HCT116 (cell line): ENCODE results near the gene CDC6. TPM values are rescaled to one million over a fixed set of nuclear protein-coding genes. Genes with fewer than 3 reads are reported as not detected.

Experiments
- ATAC-seq: fragments of 200-7000 bp; cut with Tn5 transposase; 2 replicates; pipeline ENCODE4 v1.9.1; 2020; ENCODE audit warnings: mild to moderate bottlenecking, moderate library complexity
- BruUV-seq: library from RNA; stranded (reverse); fragments of 400-500 nt; replicated peaks from 2 replicates; lab custom pipeline; 2021; lab: Mats Ljungman, UMichigan
- CTCF ChIA-PET: fragments of 300-600 bp; sonication (Branson Sonifier 250); formaldehyde crosslinking; loops from one replicate; lab custom pipeline; 2021; ENCODE audit warnings: antibody characterized with exemption; lab: Charles Lee
- POLR2A ChIA-PET: fragments of 300-600, 350-600 bp; sonication (Branson Sonifier 250); formaldehyde crosslinking; loops from one replicate; lab custom pipeline; 2021; ENCODE audit warnings: antibody characterized with exemption; lab: Charles Lee
- RAD21 ChIA-PET, 2 experiments: fragments of 300-600 bp; sonication (Branson Sonifier 250); formaldehyde crosslinking; loops; one replicate each; lab custom pipeline; 2023; ENCODE audit warnings: low total read pairs in 2 of 2; ENCODE audit not compliant: uncharacterized antibody in 2 of 2, unreplicated experiment in 2 of 2, low non-redundant PET in 1 of 2; lab: Charles Lee
- DNase-seq: peaks from one replicate; pipeline ENCODE4 v3.0.0-alpha.2; 2010; ENCODE audit warnings: low read depth, low spot score
- H2AFZ ChIP-seq: fragments of 200-600 bp; shearing (Covaris generic), sonication (generic); 2 replicates; pipeline ENCODE4 v1.6.1; 2017; ENCODE audit warnings: low read depth, mixed run types, mixed read lengths, antibody characterized with exemption, low read length; ENCODE audit not compliant: poor library complexity, severe bottlenecking
- H3K27ac ChIP-seq: 2 replicates; pipeline ENCODE4 v1.5.1; 2012; ENCODE audit warnings: low read depth, low read length
- H3K27me3 ChIP-seq: fragments of 200-600 bp; sonication (generic); 2 replicates; pipeline ENCODE4 v1.6.1; 2016; ENCODE audit warnings: mixed run types, low read length, mixed read lengths; ENCODE audit not compliant: insufficient read depth
- H3K36me3 ChIP-seq, 2 experiments: fragments of 200-500 bp in 1 of 2; fragments of 200-600 bp in 1 of 2; sonication (Bioruptor generic) in 1 of 2; sonication (generic) in 1 of 2; 2 replicates each; pipeline versions ENCODE4 v1.5.1 to v1.6.1; 2014 to 2016; ENCODE audit warnings: low read length in 2 of 2, inconsistent platforms in 1 of 2, mixed read lengths in 1 of 2, mixed run types in 1 of 2; ENCODE audit not compliant: insufficient read depth in 2 of 2, control insufficient read depth in 1 of 2
- H3K4me1 ChIP-seq, 2 experiments: fragments of 200-600 bp in 1 of 2; sonication (generic) in 1 of 2; 2 replicates each; pipeline versions ENCODE4 v1.5.1 to v1.6.1; 2012 to 2017; ENCODE audit warnings: low read length in 2 of 2, inconsistent platforms in 1 of 2, mild to moderate bottlenecking in 1 of 2, mixed read lengths in 1 of 2, mixed run types in 1 of 2, moderate library complexity in 1 of 2; ENCODE audit not compliant: insufficient read depth in 2 of 2, control insufficient read depth in 1 of 2
- H3K4me2 ChIP-seq: fragments of 200-600 bp; sonication (generic); 2 replicates; pipeline ENCODE4 v1.6.1; 2017; ENCODE audit warnings: mixed run types, low read length, mixed read lengths
- H3K4me3 ChIP-seq, 2 experiments: fragments of 200-600 bp in 1 of 2; sonication (generic) in 1 of 2; replicated peaks in 1 of 2; 2 replicates each; pipeline ENCODE4 v1.5.1; 2011 to 2016; ENCODE audit warnings: low read length in 2 of 2, control low read depth in 1 of 2, low read depth in 1 of 2, mild to moderate bottlenecking in 1 of 2, mixed read lengths in 1 of 2, mixed run types in 1 of 2
- H3K79me2 ChIP-seq: fragments of 200-600 bp; sonication (generic); 2 replicates; pipeline ENCODE4 v1.6.1; 2017; ENCODE audit warnings: mild to moderate bottlenecking, mixed run types, low read length, moderate library complexity, mixed read lengths; ENCODE audit not compliant: insufficient read depth
- H3K9ac ChIP-seq: fragments of 200-600 bp; sonication (generic); 2 replicates; pipeline ENCODE4 v1.6.1; 2016; ENCODE audit warnings: low read length, mixed read lengths
- H3K9me2 ChIP-seq: fragments of 200-600 bp; sonication (generic), shearing (Covaris generic); 2 replicates; pipeline ENCODE4 v1.6.1; 2017; ENCODE audit warnings: mixed run types, mild to moderate bottlenecking, moderate library complexity; ENCODE audit not compliant: insufficient read depth
- H3K9me3 ChIP-seq, 2 experiments: fragments of 200-500 bp in 1 of 2; fragments of 200-600 bp in 1 of 2; sonication (Bioruptor generic) in 1 of 2; sonication (generic) in 1 of 2; 2 replicates each; pipeline ENCODE4 v1.6.1; 2014 to 2017; ENCODE audit warnings: low read length in 2 of 2, mixed read lengths in 2 of 2, inconsistent platforms in 1 of 2, low read depth in 1 of 2, mild to moderate bottlenecking in 1 of 2, mixed run types in 1 of 2, moderate library complexity in 1 of 2; ENCODE audit not compliant: control insufficient read depth in 1 of 2, insufficient read depth in 1 of 2
- H4K20me1 ChIP-seq: fragments of 200-600 bp; sonication (generic), shearing (Covaris generic); 2 replicates; pipeline ENCODE4 v1.6.1; 2017; ENCODE audit warnings: mixed run types, mild to moderate bottlenecking, moderate library complexity; ENCODE audit not compliant: insufficient read depth
- ATF3 ChIP-seq: IDR thresholded peaks from 2 replicates; pipeline ENCODE4 v1.6.1; 2012
- CEBPB ChIP-seq: IDR thresholded peaks from 2 replicates; pipeline ENCODE4 v1.6.1; 2012; ENCODE audit warnings: low read depth
- CTCF ChIP-seq, 3 experiments: fragments of 200-600 bp in 1 of 3; sonication (generic) in 1 of 3; IDR thresholded peaks in 2 of 3; conservative IDR thresholded peaks in 1 of 3; 2 replicates each; pipeline ENCODE4 v1.5.1; 2012 to 2017; ENCODE audit warnings: low read depth in 2 of 3, low read length in 2 of 3, antibody characterized with exemption in 1 of 3, borderline replicate concordance in 1 of 3, control low read depth in 1 of 3, mild to moderate bottlenecking in 1 of 3, mixed read lengths in 1 of 3, mixed run types in 1 of 3, moderate library complexity in 1 of 3; ENCODE audit not compliant: insufficient read depth in 1 of 3
- EGR1 ChIP-seq: IDR thresholded peaks from 2 replicates; pipeline ENCODE4 v1.6.1; 2012; ENCODE audit warnings: low read depth
- EZH2 ChIP-seq: fragments of 200-600 bp; sonication (generic); IDR thresholded peaks from 2 replicates; pipeline ENCODE4 v1.6.1; 2017; ENCODE audit warnings: antibody characterized with exemption, mixed run types
- EZH2phosphoT487 ChIP-seq: fragments of 200-600 bp; IDR thresholded peaks from 2 replicates; pipeline ENCODE4 v1.6.1; 2018; ENCODE audit warnings: antibody characterized with exemption, borderline replicate concordance
- MAX ChIP-seq: IDR thresholded peaks from 2 replicates; pipeline ENCODE4 v1.6.1; 2012
- POLR2A ChIP-seq: IDR thresholded peaks from 2 replicates; pipeline ENCODE4 v1.7.0; 2011; ENCODE audit warnings: borderline replicate concordance; ENCODE audit not compliant: insufficient read depth, insufficient read length; ENCODE audit errors: extremely low read depth
- RAD21 ChIP-seq: IDR thresholded peaks from 2 replicates; pipeline ENCODE4 v1.6.1; 2012; ENCODE audit warnings: low read depth, mild to moderate bottlenecking
- REST ChIP-seq: IDR thresholded peaks from 2 replicates; pipeline ENCODE4 v1.6.1; 2012; ENCODE audit warnings: low read depth
- SP1 ChIP-seq: IDR thresholded peaks from 2 replicates; pipeline ENCODE4 v1.6.1; 2012; ENCODE audit warnings: low read depth
- SRF ChIP-seq: IDR thresholded peaks from 2 replicates; pipeline ENCODE4 v1.6.1; 2012; ENCODE audit warnings: low read depth
- TCF7L2 ChIP-seq: IDR thresholded peaks from 2 replicates; pipeline ENCODE4 v1.7.0; 2011; ENCODE audit warnings: borderline replicate concordance, inconsistent platforms; ENCODE audit not compliant: insufficient read depth, insufficient read length; ENCODE audit errors: extremely low read depth
- YY1 ChIP-seq: IDR thresholded peaks from 2 replicates; pipeline ENCODE4 v1.6.1; 2011; ENCODE audit warnings: low read length, low read depth, moderate library complexity, mild to moderate bottlenecking; ENCODE audit not compliant: insufficient replicate concordance; ENCODE audit errors: extremely low read depth
- intact Hi-C: fragments of 100-400 bp; cut with micrococcal nuclease; formaldehyde crosslinking; loops from 2 replicates; pipeline ENCODE4 v1.10.0; 2022
- total RNA-seq: library from RNA; stranded (reverse); gene quantifications from one replicate; pipeline ENCODE4 v1.2.1, GENCODE V29; 2021; ENCODE audit not compliant: unreplicated experiment

The CDC6 gene
- total RNA-seq, 1 experiment from 2014 or later: 117 TPM

GRCh38 chr17:40348136-40348504, 60.4 kb downstream of the CDC6 start (continued):
- TF ChIP-seq SP1: no peak
- TF ChIP-seq POLR2A: no peak
- no peak for TF ChIP-seq SRF
- TF ChIP-seq RAD21: no peak
- TF ChIP-seq TCF7L2: no peak
- TF ChIP-seq MAX: no peak
- no peak for TF ChIP-seq CTCF (IDR thresholded peaks at IDR 0.05 in 2 of 3, conservative IDR thresholded peaks at IDR 0.05 in 1 of 3; ENCODE audit: borderline replicate concordance in 1 of 3, insufficient read depth in 1 of 3, low read depth in 2 of 3, low read length in 2 of 3)
- no peak for TF ChIP-seq EGR1
- no peak for TF ChIP-seq EZH2phosphoT487
- TF ChIP-seq ATF3: no peak

GRCh38 chr17:40348562-40349476, 61.1 kb downstream of the CDC6 start:
- Histone ChIP-seq H3K27ac (no peak overlapping the region; the same call in 1 of the 2 replicates), H4K20me1 (no peaks in the 10 kb centered on the region), H3K36me3 (peaks cover 0 to 15% of the 10 kb centered on the region in 2 experiments; a peak in 3 of 4 replicates), H2AFZ (no peak overlapping the region), H3K9me2 (no peaks in the 10 kb centered on the region), H3K4me2 (no peak overlapping the region), H3K79me2 (peaks cover 40% of the 10 kb centered on the region; the same call in 1 of the 2 replicates), H3K9me3 (no peaks in the 10 kb centered on the region), H3K4me1 (peaks cover 16 to 25% of the 10 kb centered on the region in 2 experiments), H3K4me3 (no peak overlapping the region), H3K9ac (no peak overlapping the region), H3K27me3 (no peaks in the 10 kb centered on the region)
- ChIA-PET RAD21 (interaction anchor here in 1 of 2 experiments (1.0 kb wide), 1 partner anchor 78 kb away, joined by 3 read pairs; no protein-coding TSS in a partner anchor), POLR2A (no interaction called here), CTCF (no interaction called here)
- intact Hi-C loops: no loop called here
- ATAC-seq (no peak), DNase-seq (no peak)
- TF ChIP-seq SP1 (no peak), ATF3 (no peak), REST (no peak), CTCF (IDR thresholded peaks at IDR 0.05 in 2 of 3, conservative IDR thresholded peaks at IDR 0.05 in 1 of 3; ENCODE audit: borderline replicate concordance in 1 of 3, insufficient read depth in 1 of 3, low read depth in 2 of 3, low read length in 2 of 3) (no peak), EZH2 (no peak), RAD21 (no peak), YY1 (no peak), CEBPB (no peak)
- BruUV-seq: no TSS peak
